GM19240 (cell line): ENCODE measurements around the gene SAG.

Experiments used
- DNase-seq: peaks from one replicate; pipeline ENCODE4 v3.0.0; 2011; ENCODE audit warnings: low spot score; ENCODE audit not compliant: insufficient read length

The SAG gene

DNA sequence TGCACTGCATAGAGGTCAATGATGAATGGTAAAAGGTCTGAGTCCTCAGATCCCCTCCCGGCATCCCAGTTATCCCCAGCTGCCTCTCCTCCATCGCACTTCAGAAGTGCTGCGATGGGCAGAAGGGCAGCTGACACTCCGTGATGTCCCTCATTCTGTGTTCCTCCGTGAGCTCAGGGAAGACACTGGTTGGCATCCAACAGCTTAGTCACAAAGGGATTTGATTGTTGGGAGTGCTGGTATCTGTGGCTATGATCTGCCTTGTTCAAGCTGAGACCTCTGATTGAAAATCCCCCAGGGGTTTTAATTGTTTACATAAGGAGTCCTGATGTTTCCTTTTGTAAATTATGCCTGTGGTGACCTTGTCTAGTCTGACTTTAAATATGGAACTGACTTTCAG is 19.0 kb upstream of the SAG start:
- no peak for DNase-seq

DNA sequence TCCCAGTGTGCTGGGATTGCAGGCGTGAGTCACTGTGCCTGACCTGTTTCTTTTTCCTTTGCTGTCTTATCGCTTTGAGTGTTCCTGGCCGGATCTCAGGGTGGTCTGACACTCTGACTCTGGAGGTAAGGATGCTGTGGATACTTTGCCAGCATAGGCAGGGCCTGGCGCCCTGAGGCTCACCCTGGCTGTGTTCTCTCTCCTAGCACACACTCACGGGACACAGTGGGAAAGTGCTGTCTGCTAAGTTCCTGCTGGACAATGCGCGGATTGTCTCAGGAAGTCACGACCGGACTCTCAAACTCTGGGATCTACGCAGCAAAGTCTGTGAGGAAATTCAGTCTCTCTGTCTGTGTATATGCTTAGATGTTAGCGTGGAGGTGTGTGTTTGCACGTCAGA is 18.0 kb upstream of the SAG start:
- DNase-seq = no peak

DNA sequence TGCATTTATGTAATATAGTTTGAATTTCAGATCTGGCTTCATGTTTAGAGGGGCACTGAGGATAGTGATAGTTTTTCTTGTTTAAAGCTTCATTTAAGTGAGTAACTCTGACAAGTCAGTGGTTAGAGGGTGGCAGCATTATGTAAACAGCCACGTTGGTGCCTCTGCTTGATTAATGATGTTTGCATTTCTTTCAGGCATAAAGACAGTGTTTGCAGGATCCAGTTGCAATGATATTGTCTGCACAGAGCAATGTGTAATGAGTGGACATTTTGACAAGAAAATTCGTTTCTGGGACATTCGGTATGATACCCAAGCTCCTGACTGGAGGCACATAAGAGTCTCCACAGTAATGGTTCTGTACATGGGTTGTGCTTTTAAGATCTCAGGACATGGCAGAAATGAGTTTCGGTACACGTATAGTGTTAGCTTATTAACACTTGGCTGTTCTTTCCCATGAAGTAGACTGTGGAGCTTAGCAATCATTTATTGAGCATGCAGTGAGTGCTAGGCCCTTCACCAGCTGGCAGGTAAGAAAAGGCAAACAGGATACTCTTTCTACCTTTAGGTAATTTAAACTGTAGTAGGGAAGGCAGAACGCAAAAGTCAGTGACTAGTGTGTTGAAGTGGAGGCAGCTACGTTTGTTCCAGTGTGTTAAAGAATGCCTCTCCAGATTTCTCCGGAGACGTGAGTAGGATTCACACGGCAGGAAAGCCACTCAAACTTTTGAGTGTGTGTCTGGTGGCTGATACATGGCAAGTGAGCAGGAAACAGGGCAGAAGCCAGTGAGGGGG is 17.4 kb upstream of the SAG start:
- no peak for DNase-seq

DNA sequence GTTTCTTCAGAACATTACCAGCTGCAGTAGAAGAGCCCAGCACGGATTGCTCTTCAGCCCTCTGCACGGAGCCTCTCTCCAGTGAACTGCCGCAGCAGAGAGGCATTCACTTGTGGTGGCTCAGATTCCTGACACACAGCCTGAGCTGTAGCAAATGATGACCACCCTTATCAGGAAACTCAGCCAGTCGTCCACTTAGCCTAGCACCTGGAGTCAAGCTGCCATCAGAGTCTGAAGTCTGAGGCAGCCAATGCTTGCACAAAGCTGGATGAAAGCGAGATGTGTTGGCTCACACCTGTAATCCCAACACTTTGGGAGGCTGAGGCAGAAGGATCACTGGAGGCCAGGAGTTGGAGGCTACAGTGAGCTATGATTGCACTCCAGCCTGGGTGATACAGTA is 11.7 kb upstream of the SAG start:
- DNase-seq = no peak

DNA sequence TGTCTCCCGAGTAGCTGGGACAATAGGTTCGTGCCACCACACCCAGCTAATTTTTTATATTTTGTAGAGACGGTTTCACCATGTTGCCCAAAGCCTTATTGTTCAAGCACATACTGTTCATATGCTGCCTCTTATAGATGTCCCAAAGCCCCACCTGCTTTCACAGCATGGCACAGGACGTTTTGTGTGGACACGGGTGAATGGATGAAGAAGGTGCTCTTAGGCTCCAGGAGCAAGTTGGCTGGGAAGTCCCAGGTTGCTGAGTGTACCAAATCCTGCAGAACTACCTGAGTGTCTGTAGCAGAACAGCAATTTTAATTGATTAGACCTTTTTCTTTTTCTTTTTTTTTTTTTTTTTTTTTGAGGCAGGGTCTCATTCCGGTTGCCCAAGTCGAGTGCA is 10.5 kb upstream of the SAG start:
- DNase-seq = no peak

DNA sequence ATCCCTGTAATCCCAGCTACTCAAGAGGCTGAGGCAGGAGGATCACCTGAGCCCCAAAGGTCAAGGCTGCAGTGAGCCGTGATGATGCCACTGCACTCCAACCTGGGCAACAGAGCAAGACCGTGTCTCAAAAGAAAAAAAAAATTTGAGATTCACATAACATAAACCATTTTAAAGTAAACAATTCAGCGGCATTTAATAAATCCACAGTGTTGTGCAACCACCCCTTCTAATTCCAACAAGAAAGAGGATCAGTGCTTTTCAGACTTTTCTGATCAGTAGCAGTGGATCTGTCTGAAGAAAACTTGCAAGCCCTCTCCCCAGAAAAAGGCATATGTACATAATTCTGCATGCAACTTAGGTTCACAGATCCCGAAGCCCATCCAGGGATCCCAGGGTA is 7.2 kb upstream of the SAG start:
- DNase-seq = no peak

DNA sequence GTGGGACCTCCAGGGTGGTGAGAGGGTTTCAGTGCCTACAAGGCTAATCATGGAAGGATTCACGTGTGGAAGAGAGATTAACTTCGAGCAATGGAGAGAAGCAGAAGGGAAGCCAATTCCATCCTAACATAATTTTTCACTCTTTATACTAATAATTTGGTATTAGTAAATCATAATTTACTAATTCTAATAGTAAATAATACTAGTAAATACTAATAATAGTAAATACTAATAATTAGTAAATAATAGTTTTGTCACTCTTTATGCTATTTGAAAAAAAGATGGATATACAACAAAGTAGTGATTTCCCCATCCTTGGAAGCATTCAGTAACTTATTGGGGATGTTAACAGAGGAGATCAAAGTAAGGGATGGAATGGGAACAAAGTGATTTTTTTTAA is 6.4 kb upstream of the SAG start:
- no peak for DNase-seq

DNA sequence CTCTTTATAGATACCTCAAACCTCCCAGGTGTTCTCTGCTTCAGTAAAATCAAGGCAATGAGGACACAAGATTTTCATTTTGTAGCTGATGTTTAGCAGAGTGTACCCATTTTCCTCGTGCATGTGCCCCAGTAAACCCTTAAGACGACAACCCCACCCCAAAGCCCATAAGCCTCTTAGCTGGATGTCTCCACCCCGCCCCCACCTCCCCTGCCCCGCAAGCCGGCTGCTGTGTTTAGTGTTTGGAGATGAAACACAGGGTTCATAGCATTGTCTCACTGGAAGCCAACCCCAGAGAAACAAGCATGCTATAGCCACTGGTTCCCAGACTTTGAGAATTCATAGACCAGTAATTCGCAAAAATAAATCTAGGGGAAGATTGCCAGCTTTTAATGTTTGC is 5.8 kb upstream of the SAG start:
- no peak for DNase-seq

DNA sequence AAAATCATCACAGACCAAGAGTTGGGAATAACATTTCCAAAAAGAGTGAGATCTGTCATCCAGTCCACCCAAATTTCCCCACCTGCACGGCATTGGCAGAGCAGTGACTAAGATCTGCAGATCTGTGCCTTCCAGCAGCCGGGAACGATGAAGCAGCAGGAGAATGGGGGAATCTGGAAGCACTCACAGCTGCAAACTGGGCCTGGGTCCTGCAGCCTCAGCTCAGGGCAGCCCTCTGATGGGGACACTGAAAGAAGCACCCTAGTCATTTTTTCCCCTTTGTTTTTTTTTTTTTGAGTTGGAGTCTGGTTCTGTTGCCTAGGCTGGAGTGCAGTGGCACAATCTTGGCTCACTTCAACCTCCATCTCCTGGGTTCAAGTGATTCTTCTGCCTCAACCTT is 4.4 kb upstream of the SAG start:
- DNase-seq = no peak

DNA sequence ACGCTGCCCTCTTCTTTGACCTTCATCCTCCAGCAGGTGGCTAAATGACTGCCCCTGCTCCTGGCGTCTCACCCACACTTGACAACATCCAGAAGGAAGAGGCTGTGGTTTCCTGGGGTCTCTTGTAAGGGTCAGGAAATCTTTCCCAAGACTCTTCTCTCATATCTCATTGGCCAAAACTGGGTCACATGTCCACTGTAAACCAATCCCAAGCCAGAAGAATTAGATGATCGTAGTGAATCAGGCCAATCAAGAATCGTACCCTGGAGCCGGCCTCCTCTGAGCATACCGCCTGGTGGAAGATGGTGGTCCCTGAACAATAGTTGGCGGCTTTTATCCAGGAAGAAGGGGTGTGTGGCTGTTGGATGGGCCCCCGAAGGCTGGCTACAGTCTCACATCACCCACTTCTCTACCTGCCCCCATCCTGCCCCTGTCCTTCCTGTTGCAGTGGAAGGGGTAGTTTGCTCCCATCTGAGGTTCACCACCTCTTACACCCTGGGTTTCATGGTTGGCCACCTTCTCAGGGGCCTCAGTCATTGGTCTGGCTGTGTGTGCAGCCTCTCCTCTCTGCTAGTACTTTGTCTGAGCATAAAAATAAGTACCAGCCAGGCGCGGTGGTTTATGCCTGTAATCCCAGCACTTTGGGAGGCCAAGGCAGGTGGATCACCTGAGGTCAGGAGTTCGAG is 3.8 kb downstream of the SAG start:
- no peak for DNase-seq

DNA sequence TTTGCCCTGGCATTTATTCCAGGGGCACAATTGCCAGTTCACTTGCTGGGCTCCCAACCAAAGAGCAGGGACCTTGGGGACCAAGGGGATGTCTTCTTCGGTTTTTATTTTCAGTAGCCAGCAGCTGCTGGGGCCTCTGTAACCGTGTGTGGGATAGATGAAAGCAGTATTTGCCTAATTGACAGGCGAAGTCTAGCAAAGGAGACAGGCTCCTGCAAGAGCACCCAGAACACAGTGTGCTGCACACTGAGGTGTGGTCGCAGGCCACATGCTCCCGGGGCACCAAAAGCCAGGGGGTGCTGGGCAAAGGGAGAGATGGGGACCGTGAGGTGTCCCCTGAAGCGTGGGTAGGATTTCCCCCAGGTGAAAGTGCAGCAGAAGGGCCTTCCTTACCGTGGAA is 5.3 kb downstream of the SAG start:
- no peak for DNase-seq

DNA sequence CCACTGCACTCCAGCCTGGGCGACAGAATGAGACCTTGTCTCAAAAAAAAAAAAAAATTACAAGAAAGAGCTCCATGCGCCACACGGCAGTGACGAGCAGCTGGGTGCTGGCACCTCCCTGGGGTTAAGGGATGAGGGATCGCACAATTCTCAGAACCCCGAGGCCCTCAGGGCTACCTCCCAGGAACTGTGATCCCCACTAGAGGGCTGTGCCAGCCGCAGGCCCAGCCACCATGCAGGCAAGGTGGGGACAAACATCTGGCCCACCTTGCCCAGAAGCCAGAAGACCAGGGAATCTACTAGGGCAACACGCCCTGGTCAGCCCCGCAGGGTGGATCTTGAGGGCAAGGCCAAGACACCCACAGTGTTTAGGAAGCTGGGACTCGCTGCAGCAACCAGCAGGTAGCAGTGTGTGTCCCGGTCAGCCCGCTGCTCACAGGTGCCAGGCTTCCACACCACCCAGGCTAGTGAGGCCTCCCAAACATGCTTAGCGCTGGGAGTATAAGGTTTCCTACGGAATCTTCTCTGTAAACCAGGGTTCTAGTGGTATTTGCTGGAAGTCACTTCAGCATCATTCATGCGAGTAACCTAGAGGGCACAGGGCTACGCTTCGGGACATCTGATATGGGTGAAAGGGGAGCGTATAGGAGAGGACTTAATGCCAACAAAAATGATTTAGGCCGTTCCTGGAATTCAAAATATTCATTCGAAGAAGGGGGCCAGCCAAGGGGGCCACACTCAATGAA is 6.7 kb downstream of the SAG start:
- no peak for DNase-seq

DNA sequence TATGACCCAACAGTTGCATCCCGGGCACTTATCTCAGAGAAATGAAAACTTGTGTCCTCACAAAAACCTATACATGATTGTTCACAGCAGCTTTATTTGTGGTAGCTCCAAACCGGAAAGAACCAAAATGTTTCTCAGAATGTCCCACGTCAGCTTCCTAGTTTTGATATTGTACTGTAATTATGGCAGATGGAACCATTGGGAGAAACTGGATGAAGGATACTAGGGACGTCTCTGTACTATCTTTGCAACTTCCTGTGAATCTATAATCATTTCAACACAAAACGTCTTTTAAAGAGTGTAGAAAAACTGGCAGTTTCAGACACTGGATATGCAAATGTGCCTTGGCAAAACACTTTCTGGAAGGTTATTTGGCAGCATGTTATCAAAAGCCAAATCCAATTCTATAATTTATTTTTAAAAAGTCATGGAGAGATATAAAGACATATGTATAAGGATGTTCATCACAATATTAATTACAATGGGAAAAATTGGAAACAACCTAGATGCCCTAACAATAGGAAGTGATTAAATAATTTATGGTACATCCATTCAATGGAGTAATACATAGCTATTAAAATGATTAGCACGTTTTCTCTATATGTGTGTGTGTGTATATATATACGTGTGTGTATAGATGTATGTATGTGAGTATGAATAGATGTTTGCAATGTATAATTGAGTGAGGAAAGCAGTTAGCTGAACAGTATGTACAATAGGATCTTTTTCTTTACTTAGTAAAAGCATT is 9.8 kb downstream of the SAG start:
- DNase-seq = no peak

DNA sequence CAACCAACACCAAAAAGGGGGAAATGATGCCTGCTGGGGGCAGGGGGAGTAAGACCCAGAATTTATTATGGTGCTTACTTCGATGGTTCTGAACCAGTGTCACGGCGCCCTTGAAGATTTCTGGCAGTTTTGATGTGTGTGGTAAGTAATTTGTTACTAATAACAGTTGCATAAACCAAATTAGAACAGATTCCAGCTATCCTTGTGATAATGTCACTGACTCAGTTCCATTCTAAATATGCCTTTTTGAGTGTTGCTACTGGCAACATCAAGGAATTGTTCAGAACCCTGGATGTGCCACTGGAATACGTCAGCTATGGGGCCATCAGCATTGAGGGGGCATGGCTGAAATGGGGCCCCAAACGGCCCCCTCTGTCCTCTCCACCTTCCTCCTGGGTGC is 11.6 kb downstream of the SAG start:
- DNase-seq = no peak

DNA sequence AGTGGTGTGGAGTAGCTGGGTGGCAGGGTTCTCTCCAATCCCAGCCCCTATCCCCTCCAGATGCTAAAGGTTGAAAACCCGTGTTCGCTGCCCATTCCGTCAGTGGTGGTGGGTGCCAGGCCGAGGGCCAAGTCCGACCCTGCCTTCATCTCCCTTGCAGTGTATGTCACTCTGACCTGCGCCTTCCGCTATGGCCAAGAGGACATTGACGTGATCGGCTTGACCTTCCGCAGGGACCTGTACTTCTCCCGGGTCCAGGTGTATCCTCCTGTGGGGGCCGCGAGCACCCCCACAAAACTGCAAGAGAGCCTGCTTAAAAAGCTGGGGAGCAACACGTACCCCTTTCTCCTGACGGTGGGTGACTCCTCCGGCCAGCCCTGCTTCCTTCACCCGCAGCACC is 12.9 kb downstream of the SAG start:
- DNase-seq = no peak

DNA sequence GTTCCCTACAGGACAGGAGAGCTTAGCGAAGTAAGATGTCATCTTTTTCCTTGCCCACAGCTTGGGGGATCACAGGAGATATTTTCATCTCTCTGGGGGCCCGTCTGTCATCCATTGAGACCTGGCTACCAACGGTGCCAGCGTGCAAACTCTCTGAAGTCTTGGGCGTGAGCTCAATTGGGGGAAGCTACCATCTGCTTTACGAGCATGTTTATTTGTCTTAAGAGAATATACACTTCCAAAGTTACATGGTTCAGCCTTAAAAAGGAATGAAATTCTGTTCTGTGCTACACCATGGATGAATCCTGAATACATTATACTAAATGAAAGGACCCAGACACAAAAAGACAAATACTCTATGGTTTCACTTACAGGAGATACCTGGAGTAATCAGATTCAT is 13.6 kb downstream of the SAG start:
- no peak for DNase-seq

DNA sequence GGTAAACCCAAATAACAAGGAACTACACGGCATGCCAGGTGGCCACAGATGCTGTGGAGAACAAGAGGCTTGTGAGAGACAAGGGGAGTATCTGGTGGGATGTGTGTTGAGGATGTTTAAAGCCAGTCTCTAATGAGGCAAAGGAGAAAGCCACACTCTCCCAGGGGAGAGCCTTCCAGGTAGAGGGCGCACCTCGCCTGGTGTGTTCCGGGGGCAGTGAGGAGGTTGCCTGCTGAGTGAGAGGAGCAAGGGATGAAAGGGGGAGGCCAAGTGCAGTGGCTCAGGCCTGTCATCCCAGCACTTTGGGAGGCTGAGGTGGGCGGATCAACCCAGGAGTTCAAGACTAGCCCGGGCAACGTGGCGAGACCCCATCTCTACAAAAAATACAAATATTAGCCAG is 16.2 kb downstream of the SAG start:
- DNase-seq = no peak

DNA sequence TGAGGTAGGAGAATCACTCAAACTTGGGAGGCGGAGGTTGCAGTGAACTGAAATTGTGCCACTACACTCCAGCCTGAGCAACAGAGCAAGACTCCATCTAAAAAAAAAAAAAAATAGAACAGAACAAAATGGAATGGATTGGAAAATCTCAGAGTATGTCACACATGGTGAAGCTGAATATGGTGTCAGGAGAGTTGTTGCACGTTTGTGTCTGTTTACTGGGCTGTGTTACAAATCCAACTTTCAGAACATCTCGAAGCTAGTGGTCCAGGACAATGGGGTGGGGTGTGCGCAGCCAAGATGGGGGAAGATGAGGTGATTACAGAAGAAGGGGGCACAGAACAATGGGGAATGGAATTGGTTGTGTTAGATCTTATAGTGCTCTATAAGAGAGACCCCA is 17.6 kb downstream of the SAG start:
- no peak for DNase-seq

DNA sequence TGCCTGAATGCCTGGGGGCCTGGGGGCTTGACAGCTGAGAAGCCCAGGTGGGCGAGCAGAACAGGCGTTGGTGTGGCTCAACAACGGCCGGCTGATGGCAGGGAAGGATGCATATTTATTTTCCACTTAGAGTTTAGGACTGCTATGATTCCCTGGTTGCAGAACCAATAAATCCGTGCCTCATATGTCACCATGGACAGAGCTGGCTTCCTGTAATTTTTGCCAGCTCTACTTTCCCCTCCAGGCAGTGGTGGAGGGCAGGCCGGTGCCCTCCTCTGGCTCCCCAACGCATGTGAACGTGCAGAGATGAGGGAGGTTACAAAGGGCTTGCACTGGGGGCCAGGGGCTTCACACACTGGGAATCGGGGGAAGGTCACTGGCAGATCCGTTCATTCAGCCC is 18.2 kb downstream of the SAG start:
- DNase-seq = no peak

DNA sequence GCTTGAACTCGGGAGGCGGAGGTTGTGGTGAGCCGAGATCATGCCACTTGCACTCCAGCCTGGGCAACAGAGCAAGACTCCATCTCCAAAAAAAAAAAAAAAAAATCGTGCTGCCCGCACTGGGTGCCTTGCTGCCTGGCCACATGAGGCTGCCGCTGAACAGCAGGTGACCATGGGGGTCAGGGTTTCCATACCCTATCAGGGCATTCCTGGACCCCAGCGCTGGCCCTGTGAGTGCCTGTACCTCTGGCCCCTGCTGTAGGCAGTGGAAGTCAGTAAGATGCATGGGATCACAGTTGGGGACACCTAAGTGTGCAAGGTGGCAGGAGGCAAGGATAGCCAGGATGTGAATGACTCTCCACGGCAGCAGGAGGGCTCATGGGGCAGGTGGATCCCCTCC is 18.9 kb downstream of the SAG start:
- DNase-seq = no peak

DNA sequence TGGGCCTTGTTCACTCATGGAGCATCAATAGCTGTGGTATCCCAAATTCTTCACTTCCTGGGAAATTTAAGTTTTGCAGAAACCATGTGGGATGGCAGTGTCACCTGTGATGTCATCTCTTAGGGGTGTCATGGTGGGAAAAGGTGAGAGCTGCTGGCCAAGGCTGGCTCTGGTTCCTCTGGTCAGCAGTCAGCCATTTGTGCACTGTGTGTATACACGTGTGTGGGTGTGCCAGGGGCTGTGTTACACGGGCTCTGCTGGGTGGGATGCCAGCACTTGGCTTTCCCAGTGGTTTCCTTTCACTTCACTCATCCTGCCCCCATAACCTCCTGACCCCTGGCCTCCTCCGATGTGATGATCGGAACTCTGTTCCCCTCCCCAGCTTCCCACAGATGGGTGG is 21.3 kb downstream of the SAG start:
- no peak for DNase-seq
